NCI-H69 (cell line): Measurements from ENCODE around the gene GDAP1L1.

Experiments
- DNase-seq: peaks from one replicate; lab custom pipeline; 2025; lab: John Stamatoyannopoulos, UW

The GDAP1L1 gene

DNA sequence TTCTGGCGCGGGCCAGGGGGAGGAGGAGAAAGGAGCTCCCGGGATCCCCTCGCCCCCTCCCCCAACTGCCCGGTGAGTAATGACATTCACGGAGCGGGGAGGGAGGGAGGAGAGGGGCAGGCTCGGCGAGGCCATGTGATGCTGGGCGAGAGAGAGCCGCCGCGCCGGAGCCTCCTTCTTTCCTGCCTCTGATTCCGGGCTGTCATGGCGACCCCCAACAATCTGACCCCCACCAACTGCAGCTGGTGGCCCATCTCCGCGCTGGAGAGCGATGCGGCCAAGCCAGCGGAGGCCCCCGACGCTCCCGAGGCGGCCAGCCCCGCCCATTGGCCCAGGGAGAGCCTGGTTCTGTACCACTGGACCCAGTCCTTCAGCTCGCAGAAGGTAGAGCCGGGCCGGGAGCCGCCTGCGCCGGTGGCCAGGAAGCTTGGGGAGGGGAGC lies at the start of gene GDAP1L1:
GDAP1L1 (plus strand) TSS at position 178 of the 441 bp plus-strand sequence; CDS start at position 205, 27 bp downstream.
- peak; percentile 22 for DNase-seq

DNA sequence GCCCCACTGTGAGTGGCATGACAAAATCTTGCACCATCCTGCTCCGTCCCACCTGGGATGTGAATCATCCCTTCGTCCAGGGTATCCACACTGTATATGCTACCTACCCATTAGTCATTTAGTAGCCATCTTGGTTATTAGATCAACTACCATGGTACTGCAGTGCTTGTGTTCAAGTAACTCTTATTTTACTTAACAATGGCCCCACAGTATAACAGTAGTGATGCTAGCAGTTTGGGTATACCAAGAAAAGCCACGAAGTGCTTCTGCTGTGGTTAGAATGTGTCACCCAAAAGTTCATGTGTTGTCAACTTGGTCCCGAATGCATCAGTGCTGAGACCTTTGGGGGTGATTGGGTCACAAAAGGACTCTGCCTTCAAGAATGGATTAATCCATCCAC lies 48.2 kb upstream of the GDAP1L1 start:
- no peak for DNase-seq

DNA sequence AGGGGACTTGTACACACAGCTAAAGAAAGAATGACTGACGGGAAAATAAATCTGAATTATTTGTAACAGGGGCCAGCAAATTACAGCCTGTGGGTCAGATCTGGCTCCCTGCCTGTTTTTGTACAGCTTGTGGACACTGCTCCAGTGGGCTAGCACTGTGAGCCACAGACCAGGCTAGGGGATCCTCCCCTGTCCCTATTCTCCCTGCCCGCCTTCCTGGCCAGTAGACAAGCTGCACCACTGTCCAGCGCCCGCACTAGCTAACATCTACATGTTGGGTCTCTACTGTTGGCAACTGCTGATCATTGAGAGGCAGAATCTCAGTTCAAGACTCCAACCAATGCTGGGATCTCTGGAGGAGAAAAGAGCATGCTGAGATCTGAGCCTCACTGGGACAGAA lies 47.2 kb upstream of the GDAP1L1 start:
- DNase-seq: no peak

DNA sequence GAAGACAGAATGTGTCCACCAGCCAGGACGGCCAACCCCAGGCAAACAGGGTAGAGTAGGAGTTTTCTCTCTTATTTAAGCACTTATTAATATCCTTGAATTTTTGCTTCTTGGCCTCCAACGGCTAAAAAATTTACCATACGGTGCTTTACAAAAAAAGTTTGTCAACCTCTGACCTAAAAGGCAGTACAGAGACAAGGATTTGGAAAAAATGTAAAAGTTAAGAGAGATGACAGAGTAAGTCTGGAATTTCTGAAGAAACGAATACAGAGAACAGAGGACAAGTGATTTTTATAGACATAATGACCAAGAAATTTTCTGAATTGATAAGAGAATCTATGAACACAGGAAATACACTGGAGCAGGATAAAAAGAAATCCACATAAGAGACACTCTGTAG lies 46.7 kb upstream of the GDAP1L1 start:
- no peak for DNase-seq

DNA sequence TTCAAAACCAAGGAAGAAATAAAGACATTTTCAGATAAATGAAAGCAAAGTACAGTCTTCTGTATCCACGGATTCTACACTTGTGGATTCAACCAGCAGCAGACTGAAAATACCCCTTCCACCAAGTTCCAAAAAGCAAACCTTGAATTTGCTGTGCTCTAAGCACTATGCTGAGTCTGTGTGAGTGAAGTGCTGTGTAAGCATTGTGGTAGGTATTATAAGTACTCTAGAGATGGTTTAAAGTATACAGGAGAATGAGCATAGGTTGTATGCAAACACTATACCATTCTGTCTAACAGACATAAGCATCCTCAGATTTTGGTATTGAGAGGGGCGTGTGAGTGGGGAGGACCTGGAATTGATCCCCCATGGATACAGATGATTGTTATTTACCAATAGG lies 46.1 kb upstream of the GDAP1L1 start:
- no peak for DNase-seq

DNA sequence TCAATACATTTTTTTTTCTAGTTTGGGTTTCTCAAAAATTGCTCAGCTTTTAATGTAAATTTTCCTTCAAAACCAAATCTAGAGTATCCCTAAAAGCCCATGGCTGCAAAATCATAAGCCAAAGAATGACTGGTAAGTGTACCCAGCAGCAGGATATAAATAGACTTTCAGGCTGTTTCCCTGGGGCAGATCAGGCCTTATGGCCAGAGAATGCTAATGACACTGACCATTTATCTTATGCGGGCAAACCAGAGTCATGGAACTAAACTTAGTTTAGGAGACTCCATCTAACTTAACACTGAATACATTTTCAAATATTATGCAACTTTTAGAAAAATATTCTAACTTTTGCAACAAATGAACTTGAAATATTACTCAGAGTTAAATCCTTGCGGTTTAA lies 43.9 kb upstream of the GDAP1L1 start:
- no peak for DNase-seq

DNA sequence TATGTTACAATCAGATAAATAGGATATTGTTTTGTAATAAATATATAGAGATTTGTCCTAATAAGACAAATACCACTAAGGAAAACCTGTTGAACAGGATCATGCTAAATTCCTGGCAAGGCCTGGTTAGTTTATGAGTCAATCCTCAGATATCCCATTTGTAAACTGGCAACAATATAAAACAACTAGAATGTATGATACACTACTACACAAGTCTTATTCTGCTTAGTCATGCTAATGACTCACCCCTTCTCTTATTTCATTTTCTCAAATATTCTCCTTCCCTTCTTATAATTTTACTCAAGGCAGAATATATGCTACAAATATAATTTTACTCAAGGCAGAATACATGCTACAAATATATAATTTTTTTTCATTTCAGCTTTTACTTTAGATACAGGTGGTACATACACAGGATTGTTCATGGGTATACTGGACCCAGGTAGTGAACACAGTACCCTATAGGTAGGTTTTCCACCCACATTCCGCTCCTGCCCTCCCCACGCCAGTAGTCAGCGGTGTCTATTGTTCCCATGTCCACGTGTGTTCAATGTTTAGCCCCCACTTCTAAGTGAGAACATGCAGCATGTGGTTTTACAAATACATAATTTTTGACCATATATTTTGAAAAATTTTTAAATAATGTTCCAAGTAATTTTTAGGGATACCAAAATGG lies 42.8 kb upstream of the GDAP1L1 start:
- no peak for DNase-seq

DNA sequence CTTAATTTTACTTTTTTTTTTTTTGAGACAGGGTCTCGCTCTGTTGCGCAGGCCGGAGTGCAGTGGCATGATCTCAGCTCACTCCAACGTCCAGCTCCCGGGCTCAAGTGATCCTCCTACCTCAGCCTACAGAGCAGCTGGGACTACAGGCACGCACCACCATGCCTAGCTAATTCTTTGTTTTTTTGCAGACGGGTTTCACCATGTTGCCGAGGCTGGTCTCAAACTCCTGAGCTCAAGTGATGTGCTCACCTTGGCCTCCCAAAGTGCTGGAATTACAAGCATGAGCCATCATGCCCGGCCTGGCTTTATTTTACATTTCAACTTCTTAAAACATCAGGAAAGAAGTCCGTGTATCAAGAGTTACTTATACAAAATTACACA lies 42.3 kb upstream of the GDAP1L1 start:
- DNase-seq: no peak

DNA sequence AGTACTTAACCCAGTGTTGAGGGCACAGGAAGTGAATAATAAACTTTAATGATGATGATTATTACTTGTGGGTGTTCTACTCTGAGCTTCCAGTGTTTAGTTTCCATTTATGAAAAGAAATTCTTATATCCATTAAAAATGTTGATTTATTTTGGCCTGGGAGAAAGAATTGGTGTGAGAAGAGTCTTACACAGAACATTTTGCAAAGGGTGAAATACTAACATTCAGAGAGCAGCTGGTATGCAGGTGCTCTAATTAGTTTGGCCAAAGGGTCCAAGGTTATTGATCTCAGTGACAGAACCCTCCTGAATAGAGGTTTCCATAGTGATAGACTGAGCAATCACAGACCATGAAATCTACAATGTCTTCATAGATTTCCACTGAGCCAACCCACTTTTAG lies 41.0 kb upstream of the GDAP1L1 start:
- no peak for DNase-seq

DNA sequence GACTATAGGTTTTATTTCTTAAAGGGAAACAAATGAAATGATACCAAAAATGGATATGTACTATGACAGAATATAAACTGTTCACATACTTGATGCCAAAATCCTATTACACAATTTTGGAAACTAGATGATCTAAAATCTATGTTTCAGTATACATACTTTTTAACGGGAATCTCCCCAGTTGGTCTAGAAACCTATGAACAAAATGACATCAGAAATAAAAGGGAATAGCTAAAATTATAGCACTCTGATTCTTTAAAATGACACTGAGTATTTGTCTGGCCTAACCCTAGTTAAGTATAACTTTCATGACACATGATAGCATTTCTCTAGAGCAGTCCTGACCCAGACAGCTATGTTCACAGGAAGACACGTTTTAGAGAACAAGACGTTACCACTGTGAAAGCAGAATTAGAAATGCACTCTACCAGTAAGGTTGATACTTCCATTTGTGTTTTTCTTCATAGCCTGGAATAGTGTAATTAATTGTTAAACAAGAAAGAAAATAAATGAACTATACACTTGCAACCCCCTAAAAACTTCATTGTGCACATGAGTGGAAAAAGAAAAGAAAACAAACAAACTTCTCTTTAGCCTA lies 39.9 kb upstream of the GDAP1L1 start:
- DNase-seq: no peak

DNA sequence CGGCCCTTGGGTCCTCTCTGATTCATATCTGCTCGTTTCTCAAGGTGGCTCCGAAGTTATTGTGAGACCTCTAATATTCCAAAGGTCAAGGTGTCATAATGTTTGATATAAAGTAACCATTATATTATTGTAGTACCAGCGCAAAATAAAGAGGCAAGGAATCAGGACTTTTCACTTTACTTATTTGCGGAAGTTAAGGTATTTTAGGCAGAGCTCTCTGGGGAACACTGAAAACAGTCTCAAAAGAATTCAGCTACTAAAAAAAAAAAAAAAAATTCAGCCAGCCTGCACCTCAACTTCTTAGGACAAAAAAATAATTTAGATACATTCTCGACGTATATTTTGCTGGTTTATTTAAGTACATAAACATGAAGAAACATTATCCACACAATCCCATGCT lies 38.9 kb upstream of the GDAP1L1 start:
- no peak for DNase-seq

DNA sequence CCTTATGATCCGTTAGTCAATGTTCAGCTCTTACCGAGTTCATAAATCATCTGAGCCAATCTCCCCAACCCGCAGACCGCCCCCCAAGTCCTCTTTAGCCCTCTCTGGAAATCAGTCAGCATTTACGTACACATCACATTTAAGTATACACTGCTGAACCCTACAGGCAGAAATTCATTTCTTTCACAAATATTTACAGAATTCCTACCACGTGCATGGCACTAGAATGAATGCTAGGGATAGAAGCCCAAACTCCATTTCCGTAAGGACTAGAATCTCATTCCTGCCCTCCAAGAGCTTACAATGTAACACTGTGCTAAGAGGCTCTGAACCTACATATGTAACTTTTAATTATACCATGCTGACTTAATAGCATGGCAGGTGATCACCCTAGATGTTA lies 38.3 kb upstream of the GDAP1L1 start:
- DNase-seq: no peak

DNA sequence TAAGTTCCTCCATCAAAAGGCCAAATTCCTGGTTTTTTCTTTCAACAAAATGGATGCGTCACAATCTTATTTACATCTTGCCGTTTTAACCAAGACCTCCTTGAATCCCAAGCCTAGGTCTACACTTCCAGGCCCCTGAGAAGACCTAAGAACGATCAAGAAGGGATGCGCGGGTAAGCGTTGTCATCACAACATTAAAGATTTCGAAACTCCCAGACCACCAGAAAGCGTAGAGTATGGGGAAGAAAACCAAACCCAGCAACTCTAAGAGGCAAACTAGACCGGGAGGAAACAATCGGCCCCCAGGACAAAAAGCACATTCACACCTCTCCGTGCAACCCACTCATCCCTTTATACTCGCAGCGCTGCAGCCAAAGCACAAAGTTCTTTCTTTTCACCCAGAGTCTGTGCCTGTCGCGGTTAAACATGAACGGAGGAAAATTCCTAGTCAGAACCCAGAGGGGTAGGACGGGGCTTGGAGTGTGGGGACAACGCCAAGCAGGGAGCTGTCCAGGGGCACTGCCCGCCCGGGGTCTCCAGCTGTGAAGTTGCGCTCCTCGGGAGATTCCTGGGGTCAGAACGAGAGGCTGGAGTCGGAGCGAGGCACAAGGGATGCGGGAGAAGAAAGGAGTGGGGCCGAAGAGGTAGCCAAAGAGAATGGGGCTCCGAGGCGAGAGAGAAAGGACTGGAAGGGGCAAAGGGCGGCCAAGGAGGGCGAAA lies 37.3 kb upstream of the GDAP1L1 start:
- DNase-seq: no peak

DNA sequence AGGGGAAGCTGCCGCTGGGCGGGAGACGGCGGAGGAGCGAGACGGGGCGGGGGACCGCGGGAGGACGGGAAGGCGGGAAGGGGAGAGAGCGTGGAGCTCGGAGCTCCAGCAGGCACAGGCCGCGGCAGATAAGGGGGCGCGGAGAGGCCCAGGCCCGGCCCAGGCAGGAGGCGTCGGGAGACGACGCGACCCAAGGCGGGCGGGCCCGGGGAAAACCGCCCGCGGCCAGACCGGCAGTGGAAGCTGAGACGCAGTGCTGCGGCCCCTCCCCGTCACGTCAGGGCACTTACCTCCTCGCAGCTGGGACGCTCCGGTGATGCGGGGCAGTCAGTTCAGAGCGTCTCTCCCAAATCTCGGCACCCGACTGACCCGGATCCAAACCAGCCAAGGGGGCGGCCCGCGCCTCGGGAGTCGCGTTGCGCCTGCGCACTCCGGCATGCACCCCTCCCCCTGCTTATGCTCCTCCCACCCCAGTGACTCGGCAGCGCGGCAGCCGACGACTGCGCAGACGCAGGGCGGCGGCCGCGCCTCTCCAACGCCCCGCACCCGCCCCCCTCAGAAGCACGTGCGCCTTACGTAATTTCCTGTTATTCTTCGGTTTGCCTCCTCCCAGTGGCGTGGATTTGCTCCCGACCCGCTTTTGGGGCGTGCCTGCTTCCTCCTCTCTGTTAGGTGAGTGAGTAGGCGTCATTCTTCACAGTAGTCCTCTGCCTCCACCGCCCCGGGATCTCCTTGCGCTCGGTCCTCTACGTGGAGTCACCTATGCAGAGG lies 36.5 kb upstream of the GDAP1L1 start, which contains the start of gene OSER1:
OSER1 (minus strand) TSS at position 366 of the 771 bp plus-strand sequence. CDS start 3,814 bp downstream, outside the sequence.
- DNase-seq: peak; percentile 94

DNA sequence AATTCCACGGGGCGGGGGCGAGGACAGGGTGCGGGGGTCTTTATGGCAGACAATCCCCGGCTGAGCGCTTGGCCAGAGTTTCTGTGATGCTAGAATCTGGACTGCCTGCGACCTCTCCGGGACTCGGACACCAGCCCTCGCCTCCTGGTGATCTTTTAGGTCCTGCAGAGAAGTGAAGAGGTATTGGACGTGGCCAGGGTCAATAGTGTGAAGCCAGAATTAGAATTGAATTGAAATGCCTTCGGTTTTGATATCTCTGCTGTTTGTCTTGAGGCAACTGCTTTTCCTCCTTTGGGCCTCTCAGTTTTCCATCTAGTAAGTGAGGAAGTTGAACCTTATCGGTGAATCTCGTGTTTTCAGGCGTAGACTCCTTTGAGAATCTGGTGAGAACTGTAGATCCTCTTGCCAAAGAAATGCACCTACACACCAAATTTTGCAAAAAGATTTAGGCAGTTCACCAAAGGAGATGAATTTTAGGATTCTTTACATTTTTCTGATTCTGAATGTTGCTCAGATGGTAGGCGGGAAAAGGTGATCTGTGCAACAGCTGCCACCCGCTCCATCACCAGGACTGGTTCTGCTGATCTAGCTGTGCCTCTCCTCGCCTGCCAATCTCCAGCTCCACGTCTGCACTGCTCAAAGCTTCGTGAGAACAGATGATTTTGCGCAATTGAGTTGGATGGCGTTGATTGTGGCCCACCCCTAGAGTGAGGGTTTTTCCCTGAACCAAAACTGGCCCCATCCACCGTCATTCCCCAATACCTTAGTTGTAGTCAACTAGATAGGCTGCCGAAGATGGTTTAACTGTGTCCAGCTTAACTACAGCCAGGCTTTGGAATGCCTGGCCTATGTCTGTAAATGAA lies 35.7 kb upstream of the GDAP1L1 start:
- DNase-seq: peak; percentile 14

DNA sequence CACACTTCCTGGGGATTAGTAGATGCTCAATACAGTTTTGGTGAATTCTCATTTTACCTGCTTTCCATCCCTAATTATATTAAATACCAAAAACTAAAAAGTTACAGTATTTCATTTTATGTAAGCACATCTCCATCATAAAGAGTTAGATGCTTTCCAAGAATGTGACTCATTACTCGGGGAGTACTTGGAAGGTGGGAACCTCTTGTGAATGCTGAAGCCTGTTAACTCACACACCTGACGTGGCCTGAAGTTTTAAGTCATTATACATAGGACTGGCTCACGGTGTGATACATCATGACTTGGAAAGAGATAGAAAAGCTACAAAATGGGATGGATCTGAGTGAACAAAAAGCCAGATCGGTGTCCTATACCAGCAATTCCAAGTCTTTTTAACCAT lies 34.3 kb upstream of the GDAP1L1 start:
- DNase-seq: no peak

DNA sequence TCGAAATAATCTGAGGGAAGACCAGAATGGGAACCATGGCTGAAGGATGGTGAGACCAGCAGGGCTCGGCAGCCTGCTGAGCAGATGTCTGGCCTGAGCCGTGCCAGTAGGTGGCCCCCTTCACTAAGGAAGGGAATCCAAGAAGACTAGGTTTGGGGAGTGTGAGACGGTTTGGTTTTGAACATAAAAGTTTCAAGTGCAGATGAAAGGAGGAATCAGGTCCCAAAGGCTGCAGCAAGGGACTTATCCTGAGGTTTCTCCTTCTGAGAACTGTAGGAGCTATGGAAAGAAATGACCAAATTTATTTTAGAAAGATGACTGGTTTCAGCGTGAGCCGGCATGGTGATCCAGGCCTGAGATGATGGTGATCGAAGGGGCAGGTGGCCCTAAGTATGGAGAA lies 32.0 kb upstream of the GDAP1L1 start:
- DNase-seq: peak; percentile 54

DNA sequence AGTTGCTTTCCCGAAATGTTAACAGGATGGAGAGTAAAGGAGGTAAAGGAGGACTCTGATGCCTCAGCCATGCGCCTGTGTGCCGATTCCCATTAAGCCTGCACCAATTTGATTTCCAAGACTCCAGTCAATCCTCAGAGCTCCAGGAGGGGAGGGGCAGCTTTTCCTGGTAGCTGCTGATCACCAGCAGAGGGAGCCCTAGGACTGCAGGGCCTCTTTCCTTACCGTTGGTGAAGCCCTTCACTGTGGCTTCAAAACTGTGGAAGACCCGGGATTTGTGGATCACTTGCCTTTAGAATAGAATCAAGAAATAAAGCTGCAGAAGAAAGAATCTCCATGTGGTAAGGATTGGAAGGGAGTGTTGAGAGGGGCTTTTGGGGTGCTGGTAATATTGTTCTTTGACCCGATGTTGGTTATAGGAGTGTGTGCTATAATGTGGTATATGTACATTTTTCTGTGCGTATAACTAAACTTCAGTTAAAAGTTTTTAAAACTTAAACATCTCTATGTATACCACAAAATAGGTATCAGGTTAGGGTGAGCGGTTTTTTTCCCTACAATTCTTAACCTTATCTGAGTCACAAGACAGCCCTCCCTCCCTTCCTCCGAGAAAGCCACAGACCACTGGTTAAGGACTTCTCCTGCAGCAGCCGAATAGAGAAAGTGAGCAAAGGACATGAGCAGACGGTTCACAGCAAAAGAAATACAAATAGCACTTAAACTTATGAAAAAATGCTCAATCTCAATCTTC lies 29.6 kb upstream of the GDAP1L1 start:
- peak; percentile 74 for DNase-seq

DNA sequence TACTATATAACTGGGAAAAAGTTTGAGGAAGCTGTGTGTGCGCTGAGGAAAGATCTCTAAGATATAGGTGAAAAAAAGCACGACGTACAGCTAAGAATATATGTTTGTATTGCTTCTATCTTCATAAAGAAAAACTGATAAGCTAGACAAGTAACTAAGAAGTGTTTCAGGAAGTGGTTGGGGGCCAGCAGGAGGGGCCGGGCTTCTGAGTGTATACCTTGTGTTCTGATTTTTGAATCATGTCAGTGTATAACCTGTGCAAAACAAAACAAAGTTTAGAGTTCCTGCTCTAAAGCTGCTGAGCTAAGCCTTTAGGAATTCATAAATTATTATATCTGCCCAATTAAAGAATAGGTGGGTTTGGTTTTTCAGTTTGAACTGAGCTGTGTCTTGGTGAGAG lies 28.7 kb upstream of the GDAP1L1 start:
- no peak for DNase-seq

DNA sequence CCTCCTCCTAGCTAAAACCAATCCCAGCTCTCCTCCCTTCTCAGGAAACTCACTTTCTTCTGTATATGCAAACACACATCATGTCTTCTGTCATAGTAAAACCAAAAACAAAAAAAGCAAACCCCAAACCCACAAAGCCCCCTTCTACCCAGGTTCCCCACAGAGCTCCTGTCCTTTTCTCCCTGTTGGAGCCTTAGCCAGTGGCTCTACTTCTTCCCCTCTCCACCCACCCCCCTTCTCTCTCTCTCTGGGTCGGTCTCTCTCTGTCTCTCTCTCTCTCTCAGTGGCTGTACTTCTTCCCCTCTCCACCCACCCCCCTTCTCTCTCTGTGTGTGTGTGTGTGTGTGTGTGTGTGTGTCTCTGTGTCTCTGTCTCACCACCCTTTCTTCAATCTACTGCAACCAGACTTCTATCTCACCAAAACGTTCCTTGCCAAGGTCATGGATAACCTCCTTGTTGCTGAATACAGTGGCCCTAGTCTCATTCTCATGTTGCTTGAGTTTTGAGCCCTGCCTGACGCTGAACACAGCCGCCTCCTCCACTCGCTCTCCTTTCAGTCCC lies 27.9 kb upstream of the GDAP1L1 start:
- DNase-seq: no peak
